ENCODE results near the gene MARCHF6.

MARCHF6 gene

DNA sequence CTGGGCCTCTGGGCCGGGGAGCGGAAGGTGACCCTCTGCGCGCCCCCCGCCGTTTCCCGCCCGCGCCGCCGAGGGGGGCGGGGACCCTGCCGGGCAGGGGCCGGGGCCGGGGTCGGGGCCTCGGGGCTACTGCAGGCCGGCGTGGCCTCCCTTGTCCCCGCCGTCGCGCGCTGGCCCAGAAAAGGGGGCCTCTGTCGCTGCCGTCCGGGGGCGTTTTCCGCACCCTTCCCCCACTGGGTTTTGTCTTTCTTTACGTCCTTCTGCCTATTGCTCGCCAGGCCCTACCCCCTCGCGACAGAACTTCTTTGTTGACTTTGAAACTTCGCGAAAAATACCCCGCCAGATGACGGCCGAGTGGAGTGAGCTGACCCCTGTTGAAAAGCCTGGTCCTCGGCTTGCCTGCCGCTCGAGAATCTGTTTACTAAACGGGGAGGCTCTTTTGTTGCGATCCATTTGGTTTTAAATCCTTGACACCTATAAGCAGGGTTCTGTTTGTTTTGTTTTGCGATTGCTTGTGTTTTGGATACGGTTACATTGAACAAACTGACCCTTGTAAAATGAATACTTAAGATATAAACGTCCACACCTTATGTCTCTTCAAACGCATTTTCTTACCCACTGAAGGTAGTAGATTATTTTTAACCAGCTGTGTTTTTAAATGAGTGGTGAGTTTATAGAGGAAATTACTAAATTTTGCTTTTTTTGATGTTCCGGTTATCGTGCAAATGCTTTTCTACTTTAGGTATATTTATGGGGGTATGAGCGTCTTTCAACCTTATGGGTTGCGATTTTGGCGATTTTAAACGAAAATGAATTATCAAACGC, 765 bp downstream of the MARCHF6 start:
- peak overlapping the region; percentile 92 for H3K9ac ChIP-seq (ENCODE audit: low read length)
- no peaks in the 10 kb centered on the region for H3K36me3 ChIP-seq (ENCODE audit: control insufficient read depth, insufficient read depth, low read length, severe bottlenecking)
- H3K4me3 ChIP-seq (ENCODE audit: low read length), result peak overlapping the region; percentile 95
- H3K4me1 ChIP-seq (ENCODE audit: control insufficient read depth, insufficient read depth, low read length), result peaks cover 39% of the 10 kb centered on the region
- peak; percentile 75 for DNase-seq (ENCODE audit: low read depth)
- H3K27me3 ChIP-seq (replicated peaks; ENCODE audit: control insufficient read depth, insufficient read depth, low read length), result no peaks in the 10 kb centered on the region
- no peaks in the 10 kb centered on the region for H3K9me3 ChIP-seq (ENCODE audit: control insufficient read depth, low read length)

DNA sequence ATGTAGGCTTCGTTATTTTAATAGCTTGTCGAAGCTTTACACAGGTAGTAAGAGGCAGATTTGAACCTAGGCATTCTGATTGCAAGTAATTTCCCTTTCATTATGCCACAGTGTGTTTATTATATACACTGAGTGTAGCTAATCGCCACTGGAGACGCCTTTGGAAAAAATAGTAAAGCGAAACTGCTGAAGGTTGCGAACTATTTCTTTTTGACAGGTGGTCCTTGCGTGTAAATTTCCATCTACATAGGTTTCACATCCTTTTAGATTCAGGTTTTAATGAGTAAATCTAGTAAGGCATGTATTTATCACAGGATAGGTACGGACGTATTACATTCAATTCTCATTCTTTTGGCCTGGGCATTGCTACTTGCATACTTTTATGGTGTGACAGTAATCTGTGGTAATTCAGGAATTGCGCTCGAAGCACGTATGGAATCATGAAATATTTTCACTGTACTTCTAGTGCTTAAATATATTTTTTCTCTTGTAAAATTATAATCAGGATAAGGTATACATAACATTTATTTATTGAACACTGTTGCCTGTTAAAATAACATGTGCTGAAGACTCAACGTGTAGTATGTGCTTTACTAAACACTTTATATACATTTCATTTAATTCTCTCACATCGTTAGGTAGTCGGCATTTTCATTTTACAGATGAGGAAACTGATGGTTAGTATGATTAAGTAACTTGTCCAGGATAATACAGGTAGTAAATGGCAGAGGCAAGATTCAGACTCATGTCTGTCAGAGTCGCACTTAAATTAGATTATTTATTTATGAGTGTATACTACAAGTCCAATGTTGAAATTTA, 1.8 kb downstream of the MARCHF6 start:
- Histone ChIP-seq H3K9ac (ENCODE audit: low read length) (peak overlapping the region; percentile 92), H3K4me3 (ENCODE audit: low read length) (peak overlapping the region; percentile 95), H3K9me3 (ENCODE audit: control insufficient read depth, low read length) (no peaks in the 10 kb centered on the region), H3K36me3 (ENCODE audit: control insufficient read depth, insufficient read depth, low read length, severe bottlenecking) (no peaks in the 10 kb centered on the region), H3K4me1 (ENCODE audit: control insufficient read depth, insufficient read depth, low read length) (peaks cover 39% of the 10 kb centered on the region), H3K27me3 (replicated peaks; ENCODE audit: control insufficient read depth, insufficient read depth, low read length) (no peaks in the 10 kb centered on the region)
- peak; percentile 77 for DNase-seq (ENCODE audit: low read depth)

DNA sequence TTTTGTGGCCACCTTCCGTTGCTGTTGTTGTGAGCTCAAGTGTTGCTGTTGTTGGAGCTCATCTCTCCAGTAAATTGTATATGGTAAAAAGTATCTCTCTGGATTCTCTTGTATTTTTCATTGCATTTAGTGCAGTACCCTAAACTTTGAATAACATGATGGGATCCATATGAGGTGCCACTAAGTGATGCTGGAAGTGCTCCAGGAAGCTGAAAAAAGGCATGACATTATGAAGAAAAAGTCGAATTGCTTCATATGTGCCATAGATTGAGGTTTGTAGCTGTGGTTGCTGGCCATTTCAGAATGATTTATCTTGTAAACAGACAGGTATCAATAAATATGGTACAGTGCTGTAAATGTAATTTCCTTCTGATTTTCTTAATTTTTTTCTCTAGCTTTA, 5.5 kb downstream of the MARCHF6 start:
- Histone ChIP-seq H3K9ac (ENCODE audit: low read length) (no peak overlapping the region), H3K9me3 (ENCODE audit: control insufficient read depth, low read length) (no peaks in the 10 kb centered on the region), H3K36me3 (ENCODE audit: control insufficient read depth, insufficient read depth, low read length, severe bottlenecking) (no peaks in the 10 kb centered on the region), H3K4me1 (ENCODE audit: control insufficient read depth, insufficient read depth, low read length) (peaks cover 30% of the 10 kb centered on the region), H3K27me3 (replicated peaks; ENCODE audit: control insufficient read depth, insufficient read depth, low read length) (no peaks in the 10 kb centered on the region), H3K4me3 (ENCODE audit: low read length) (no peak overlapping the region)
- DNase-seq (ENCODE audit: low read depth), result no peak

DNA sequence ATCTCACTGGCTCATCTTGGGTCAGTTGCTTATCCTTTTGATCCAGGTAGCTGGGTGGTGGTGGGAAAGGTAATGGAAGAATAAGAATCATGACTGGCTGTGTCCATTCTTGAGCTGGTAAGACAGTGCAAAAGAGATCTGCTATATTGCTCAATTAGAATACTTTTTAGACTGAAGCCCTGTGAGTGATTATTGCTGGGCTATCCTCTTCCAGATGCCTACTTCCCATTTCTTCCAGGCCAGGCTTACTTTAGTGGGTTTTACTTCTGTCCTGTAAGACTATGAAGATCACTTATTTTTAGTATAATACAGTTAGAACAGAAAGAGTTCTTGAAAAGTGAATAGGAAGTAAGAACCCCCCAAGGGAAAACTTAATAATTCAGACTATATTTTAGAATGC, 7.2 kb downstream of the MARCHF6 start:
- DNase-seq (ENCODE audit: low read depth), result no peak
- peaks cover 28% of the 10 kb centered on the region for H3K4me1 ChIP-seq (ENCODE audit: control insufficient read depth, insufficient read depth, low read length)
- H3K9ac ChIP-seq (ENCODE audit: low read length), result no peak overlapping the region
- no peaks in the 10 kb centered on the region for H3K36me3 ChIP-seq (ENCODE audit: control insufficient read depth, insufficient read depth, low read length, severe bottlenecking)
- H3K9me3 ChIP-seq (ENCODE audit: control insufficient read depth, low read length), result no peaks in the 10 kb centered on the region
- no peak overlapping the region for H3K4me3 ChIP-seq (ENCODE audit: low read length)
- no peaks in the 10 kb centered on the region for H3K27me3 ChIP-seq (replicated peaks; ENCODE audit: control insufficient read depth, insufficient read depth, low read length)

DNA sequence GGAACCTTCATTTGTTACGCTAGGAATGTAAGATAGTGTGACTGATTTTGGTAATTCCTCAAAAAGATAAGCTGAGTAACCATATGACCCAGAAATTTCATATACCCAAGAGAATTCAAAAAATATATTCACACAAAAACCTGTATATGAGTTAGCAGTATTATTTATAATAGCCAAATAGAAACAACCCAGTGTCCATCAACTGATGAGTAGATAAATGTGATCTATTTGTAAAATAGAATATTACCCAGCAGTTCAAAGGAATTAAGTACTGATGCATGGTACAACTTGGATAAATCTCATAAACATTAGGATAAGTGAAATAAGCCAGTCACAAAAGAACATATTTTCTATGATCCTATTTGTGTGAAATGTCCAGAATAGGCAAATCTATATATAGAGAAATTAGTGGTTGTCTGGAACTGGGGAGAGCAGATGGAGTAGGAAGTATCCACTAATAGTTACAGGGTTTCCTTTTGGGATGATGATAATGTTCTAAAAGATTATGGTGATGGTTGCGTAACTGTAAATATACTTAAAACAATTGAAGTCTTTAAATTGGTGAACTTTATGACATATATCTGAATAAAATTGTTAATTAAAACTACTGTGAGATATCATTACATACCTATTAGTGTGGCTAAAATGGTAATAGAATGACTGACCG, 10.2 kb downstream of the MARCHF6 start:
- Histone ChIP-seq H3K36me3 (ENCODE audit: control insufficient read depth, insufficient read depth, low read length, severe bottlenecking) (no peaks in the 10 kb centered on the region), H3K4me3 (ENCODE audit: low read length) (no peak overlapping the region), H3K9me3 (ENCODE audit: control insufficient read depth, low read length) (no peaks in the 10 kb centered on the region), H3K9ac (ENCODE audit: low read length) (no peak overlapping the region), H3K4me1 (ENCODE audit: control insufficient read depth, insufficient read depth, low read length) (peaks cover 24% of the 10 kb centered on the region), H3K27me3 (replicated peaks; ENCODE audit: control insufficient read depth, insufficient read depth, low read length) (no peaks in the 10 kb centered on the region)
- DNase-seq (ENCODE audit: low read depth), result no peak

DNA sequence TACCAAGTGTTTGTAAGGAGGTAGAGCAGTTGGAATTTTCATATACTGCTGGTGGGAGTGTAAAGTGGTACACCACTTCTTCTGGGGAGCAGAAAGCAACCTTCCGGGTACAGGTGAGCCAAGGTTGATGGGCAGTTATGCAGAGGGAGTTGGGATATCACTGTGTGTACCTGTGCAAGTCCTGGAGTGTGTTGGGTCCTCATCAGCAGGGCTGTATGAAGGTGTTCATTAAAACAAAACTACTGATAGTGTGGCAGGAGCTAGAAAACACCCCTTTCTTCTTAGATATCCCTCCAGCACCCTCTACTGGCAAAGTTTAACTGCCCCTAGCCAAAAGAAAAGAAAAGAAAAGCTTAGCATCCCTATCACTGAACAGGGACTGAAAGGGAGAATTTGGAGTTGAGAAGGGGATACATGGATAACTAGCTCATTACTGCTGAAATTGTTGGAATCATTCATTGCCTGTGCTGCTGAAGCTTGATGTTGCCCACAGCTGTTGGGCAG, 10.7 kb downstream of the MARCHF6 start:
- no peak for DNase-seq (ENCODE audit: low read depth)
- Histone ChIP-seq H3K4me3 (ENCODE audit: low read length) (no peak overlapping the region), H3K9me3 (ENCODE audit: control insufficient read depth, low read length) (no peaks in the 10 kb centered on the region), H3K27me3 (replicated peaks; ENCODE audit: control insufficient read depth, insufficient read depth, low read length) (no peaks in the 10 kb centered on the region), H3K4me1 (ENCODE audit: control insufficient read depth, insufficient read depth, low read length) (peaks cover 28% of the 10 kb centered on the region), H3K36me3 (ENCODE audit: control insufficient read depth, insufficient read depth, low read length, severe bottlenecking) (peaks cover 4% of the 10 kb centered on the region), H3K9ac (ENCODE audit: low read length) (no peak overlapping the region)

DNA sequence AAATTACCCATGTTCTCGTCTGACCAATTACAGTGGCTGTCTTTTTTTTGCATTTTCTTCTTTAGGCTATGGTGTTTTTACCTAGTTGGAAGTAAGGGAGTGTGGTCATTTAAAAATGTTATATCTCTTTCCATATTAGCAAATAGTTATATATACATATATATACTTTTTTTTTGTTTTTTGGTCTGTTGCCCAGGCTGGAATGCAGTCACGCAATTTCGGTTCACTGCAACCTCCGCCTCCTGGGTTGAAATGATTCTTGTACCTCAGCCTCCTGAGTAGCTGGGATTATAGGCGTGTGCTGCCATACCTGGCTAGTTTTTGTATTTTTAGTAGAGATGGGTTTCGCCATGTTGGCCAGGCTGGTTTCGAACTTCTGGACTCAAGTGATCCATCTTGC, 12.3 kb downstream of the MARCHF6 start:
- Histone ChIP-seq H3K9ac (ENCODE audit: low read length) (no peak overlapping the region), H3K4me3 (ENCODE audit: low read length) (no peak overlapping the region), H3K36me3 (ENCODE audit: control insufficient read depth, insufficient read depth, low read length, severe bottlenecking) (peaks cover 4% of the 10 kb centered on the region), H3K9me3 (ENCODE audit: control insufficient read depth, low read length) (no peaks in the 10 kb centered on the region), H3K27me3 (replicated peaks; ENCODE audit: control insufficient read depth, insufficient read depth, low read length) (no peaks in the 10 kb centered on the region), H3K4me1 (ENCODE audit: control insufficient read depth, insufficient read depth, low read length) (peaks cover 28% of the 10 kb centered on the region)
- no peak for DNase-seq (ENCODE audit: low read depth)

DNA sequence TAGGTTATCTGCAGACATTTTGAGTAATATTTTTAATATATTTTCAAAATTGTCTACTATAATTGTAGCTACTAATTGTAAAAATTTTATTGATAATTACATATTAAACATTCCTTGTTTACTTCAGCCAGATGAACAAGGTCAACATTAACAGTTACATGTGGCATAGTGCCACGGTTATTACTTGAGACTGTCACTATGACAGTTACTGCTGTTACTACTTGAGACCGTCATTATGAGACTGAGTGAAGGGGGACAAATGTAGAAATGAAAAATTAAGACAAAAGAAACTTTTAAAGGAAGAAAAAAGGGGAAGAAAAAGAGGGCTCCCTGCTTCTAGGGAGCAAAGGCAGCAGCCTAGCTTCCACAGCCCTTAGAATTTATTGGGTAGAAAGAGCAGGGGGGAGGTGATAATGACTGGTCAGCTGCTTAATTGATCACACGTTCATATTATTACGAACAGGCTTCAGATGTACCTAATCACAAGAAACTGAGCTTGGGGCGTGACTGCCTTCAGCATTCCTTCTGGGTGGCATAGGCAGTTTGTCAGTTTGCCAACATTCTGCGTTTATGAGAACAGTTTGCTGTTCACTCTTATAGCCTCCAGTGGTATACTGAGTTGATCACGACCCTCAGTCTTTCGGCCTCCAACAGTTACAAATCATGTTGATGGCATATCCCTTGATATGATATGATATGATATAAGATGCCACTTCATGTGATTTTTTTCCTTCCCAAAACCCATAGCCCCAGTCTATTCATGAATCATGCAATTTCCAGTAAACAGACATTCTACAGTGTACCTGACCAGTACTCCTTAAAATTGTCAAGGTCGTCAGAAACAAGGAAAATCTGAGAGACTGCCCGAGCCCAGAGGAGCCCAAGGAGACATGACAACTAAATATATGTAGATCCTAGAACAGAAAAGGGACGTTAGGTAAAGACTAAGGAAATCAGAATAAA, 13.1 kb downstream of the MARCHF6 start:
- no peaks in the 10 kb centered on the region for H3K27me3 ChIP-seq (replicated peaks; ENCODE audit: control insufficient read depth, insufficient read depth, low read length)
- no peak overlapping the region for H3K4me3 ChIP-seq (ENCODE audit: low read length)
- peaks cover 28% of the 10 kb centered on the region for H3K4me1 ChIP-seq (ENCODE audit: control insufficient read depth, insufficient read depth, low read length)
- DNase-seq (ENCODE audit: low read depth), result peak; percentile 87
- H3K9me3 ChIP-seq (ENCODE audit: control insufficient read depth, low read length), result no peaks in the 10 kb centered on the region
- no peak overlapping the region for H3K9ac ChIP-seq (ENCODE audit: low read length)
- H3K36me3 ChIP-seq (ENCODE audit: control insufficient read depth, insufficient read depth, low read length, severe bottlenecking), result peaks cover 4% of the 10 kb centered on the region

DNA sequence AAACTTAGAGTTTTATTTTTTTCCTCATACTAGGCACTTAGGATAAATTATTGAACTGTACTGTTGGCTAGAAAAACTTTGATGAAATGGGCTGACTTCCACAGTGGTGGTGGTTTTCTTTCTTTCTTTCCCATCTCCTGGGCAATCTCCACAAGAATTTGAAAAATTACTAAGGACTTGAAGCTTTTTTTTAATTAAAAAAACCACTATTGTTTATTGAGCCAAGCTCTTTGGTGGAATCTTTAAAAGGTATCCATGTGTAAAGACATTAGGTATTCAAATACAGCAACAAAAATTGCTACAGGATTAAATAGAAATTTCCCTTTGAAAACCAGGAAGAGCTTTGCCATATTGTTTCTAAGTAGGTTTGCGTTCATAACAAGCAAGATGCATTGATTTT, 14.1 kb downstream of the MARCHF6 start:
- H3K27me3 ChIP-seq (replicated peaks; ENCODE audit: control insufficient read depth, insufficient read depth, low read length), result no peaks in the 10 kb centered on the region
- peaks cover 4% of the 10 kb centered on the region for H3K36me3 ChIP-seq (ENCODE audit: control insufficient read depth, insufficient read depth, low read length, severe bottlenecking)
- no peak overlapping the region for H3K9ac ChIP-seq (ENCODE audit: low read length)
- DNase-seq (ENCODE audit: low read depth), result peak; percentile 20
- peaks cover 29% of the 10 kb centered on the region for H3K4me1 ChIP-seq (ENCODE audit: control insufficient read depth, insufficient read depth, low read length)
- no peaks in the 10 kb centered on the region for H3K9me3 ChIP-seq (ENCODE audit: control insufficient read depth, low read length)
- H3K4me3 ChIP-seq (ENCODE audit: low read length), result no peak overlapping the region

DNA sequence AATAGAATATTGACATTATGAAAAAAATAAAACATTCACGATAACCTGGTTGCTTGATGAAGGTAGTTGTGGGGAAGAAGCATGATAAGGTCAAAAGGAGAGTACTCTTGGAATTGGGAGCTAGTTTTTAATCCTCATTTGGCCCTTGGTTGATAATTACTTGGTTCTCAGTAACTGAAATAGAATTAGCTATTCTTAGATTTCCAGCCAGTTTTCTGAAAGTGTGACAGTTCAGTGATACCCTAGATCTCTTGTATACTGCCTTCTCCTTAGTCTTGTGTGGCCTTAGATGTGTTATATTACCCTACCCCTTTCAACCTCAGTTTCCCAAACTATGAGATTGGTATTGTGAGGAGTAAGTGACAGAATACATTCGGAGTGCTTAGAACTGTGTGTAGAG, 17.4 kb downstream of the MARCHF6 start:
- H3K27me3 ChIP-seq (replicated peaks; ENCODE audit: control insufficient read depth, insufficient read depth, low read length), result no peaks in the 10 kb centered on the region
- no peak overlapping the region for H3K4me3 ChIP-seq (ENCODE audit: low read length)
- H3K9me3 ChIP-seq (ENCODE audit: control insufficient read depth, low read length), result no peaks in the 10 kb centered on the region
- H3K9ac ChIP-seq (ENCODE audit: low read length), result no peak overlapping the region
- peaks cover 4% of the 10 kb centered on the region for H3K36me3 ChIP-seq (ENCODE audit: control insufficient read depth, insufficient read depth, low read length, severe bottlenecking)
- peaks cover 32% of the 10 kb centered on the region for H3K4me1 ChIP-seq (ENCODE audit: control insufficient read depth, insufficient read depth, low read length)
- DNase-seq (ENCODE audit: low read depth), result no peak

Data from adipocyte (in vitro differentiated cells).